ENCODE data around the gene PHKA2. TPM values are rescaled to one million over a fixed set of nuclear protein-coding genes. Genes with fewer than 3 reads are reported as not detected.

The PHKA2 gene
- total RNA-seq, 1 experiment from 2014 or later, result 34.4 TPM

- POLR2A ChIA-PET (ENCODE audit: unreplicated experiment), result no interaction called here
- Histone ChIP-seq H3F3A (ENCODE audit: insufficient read depth, low read depth) (no peaks in the 10 kb centered on the region), H3K4me3 (no peak overlapping the region), H3K9me3 (ENCODE audit: insufficient read depth, low read depth) (no peaks in the 10 kb centered on the region), H4K20me1 (ENCODE audit: insufficient read depth) (no peaks in the 10 kb centered on the region), H3K4me2 (no peak overlapping the region), H3K27ac (no peak overlapping the region), H3K79me2 (ENCODE audit: low read depth) (no peaks in the 10 kb centered on the region), H3K36me3 (ENCODE audit: low read depth) (no peaks in the 10 kb centered on the region), H3K4me1 (replicated peaks; ENCODE audit: insufficient read depth) (no peaks in the 10 kb centered on the region), H3K27me3 (ENCODE audit: insufficient read depth, low read depth) (no peaks in the 10 kb centered on the region), H2AFZ (no peak overlapping the region), H3K9me2 (ENCODE audit: insufficient read depth) (no peaks in the 10 kb centered on the region)
- DNase-seq, result no peak
- CTCF ChIA-PET, result no interaction called here
- intact Hi-C loops (cut with micrococcal nuclease; ENCODE audit: unreplicated experiment), result loop anchor here (5.0 kb wide), 1 partner anchor 485 kb away; no protein-coding TSS in a partner anchor
- BruUV-seq (replicated peaks), result no TSS peak
- TF ChIP-seq, protein P1, sequence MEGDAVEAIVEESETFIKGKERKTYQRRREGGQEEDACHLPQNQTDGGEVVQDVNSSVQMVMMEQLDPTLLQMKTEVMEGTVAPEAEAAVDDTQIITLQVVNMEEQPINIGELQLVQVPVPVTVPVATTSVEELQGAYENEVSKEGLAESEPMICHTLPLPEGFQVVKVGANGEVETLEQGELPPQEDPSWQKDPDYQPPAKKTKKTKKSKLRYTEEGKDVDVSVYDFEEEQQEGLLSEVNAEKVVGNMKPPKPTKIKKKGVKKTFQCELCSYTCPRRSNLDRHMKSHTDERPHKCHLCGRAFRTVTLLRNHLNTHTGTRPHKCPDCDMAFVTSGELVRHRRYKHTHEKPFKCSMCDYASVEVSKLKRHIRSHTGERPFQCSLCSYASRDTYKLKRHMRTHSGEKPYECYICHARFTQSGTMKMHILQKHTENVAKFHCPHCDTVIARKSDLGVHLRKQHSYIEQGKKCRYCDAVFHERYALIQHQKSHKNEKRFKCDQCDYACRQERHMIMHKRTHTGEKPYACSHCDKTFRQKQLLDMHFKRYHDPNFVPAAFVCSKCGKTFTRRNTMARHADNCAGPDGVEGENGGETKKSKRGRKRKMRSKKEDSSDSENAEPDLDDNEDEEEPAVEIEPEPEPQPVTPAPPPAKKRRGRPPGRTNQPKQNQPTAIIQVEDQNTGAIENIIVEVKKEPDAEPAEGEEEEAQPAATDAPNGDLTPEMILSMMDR (conservative IDR thresholded peaks at IDR 0.05), result no peak
- TF ChIP-seq EZH2 (IDR thresholded peaks at IDR 0.05; ENCODE audit: low read depth), result no peak
Measured at GRCh38 chrX:18896680-18897544, 87.0 kb downstream of the PHKA2 start.

- Histone ChIP-seq H2AFZ (no peak overlapping the region), H3K9me2 (ENCODE audit: insufficient read depth) (no peaks in the 10 kb centered on the region), H4K20me1 (ENCODE audit: insufficient read depth) (no peaks in the 10 kb centered on the region), H3K36me3 (ENCODE audit: low read depth) (no peaks in the 10 kb centered on the region), H3K4me3 (no peak overlapping the region), H3K79me2 (ENCODE audit: low read depth) (no peaks in the 10 kb centered on the region), H3K4me1 (replicated peaks; ENCODE audit: insufficient read depth) (no peaks in the 10 kb centered on the region), H3K9me3 (ENCODE audit: insufficient read depth, low read depth) (no peaks in the 10 kb centered on the region), H3K27ac (no peak overlapping the region), H3F3A (ENCODE audit: insufficient read depth, low read depth) (no peaks in the 10 kb centered on the region), H3K4me2 (no peak overlapping the region), H3K27me3 (ENCODE audit: insufficient read depth, low read depth) (no peaks in the 10 kb centered on the region)
- no peak for DNase-seq
- intact Hi-C loops (cut with micrococcal nuclease; ENCODE audit: unreplicated experiment), result loop anchor here (5.0 kb wide), 1 partner anchor 483 kb away; no protein-coding TSS in a partner anchor
- no peak for TF ChIP-seq EZH2 (IDR thresholded peaks at IDR 0.05; ENCODE audit: low read depth)
- TF ChIP-seq, protein P1 (conservative IDR thresholded peaks at IDR 0.05), result no peak
- ChIA-PET CTCF (no interaction called here), POLR2A (ENCODE audit: unreplicated experiment) (no interaction called here)
- BruUV-seq (replicated peaks), result no TSS peak
Measured at GRCh38 chrX:18895189-18895951, 88.5 kb downstream of the PHKA2 start.

- Histone ChIP-seq H3K79me2 (ENCODE audit: low read depth) (no peaks in the 10 kb centered on the region), H3K4me1 (replicated peaks; ENCODE audit: insufficient read depth) (no peaks in the 10 kb centered on the region), H2AFZ (no peak overlapping the region), H3K36me3 (ENCODE audit: low read depth) (no peaks in the 10 kb centered on the region), H3K4me3 (no peak overlapping the region), H3K9me3 (ENCODE audit: insufficient read depth, low read depth) (no peaks in the 10 kb centered on the region), H3K4me2 (no peak overlapping the region), H3K27me3 (ENCODE audit: insufficient read depth, low read depth) (no peaks in the 10 kb centered on the region), H3F3A (ENCODE audit: insufficient read depth, low read depth) (no peaks in the 10 kb centered on the region), H3K9me2 (ENCODE audit: insufficient read depth) (no peaks in the 10 kb centered on the region), H3K27ac (no peak overlapping the region), H4K20me1 (ENCODE audit: insufficient read depth) (no peaks in the 10 kb centered on the region)
- CTCF ChIA-PET, result no interaction called here
- BruUV-seq (replicated peaks), result no TSS peak
- intact Hi-C loops (cut with micrococcal nuclease; ENCODE audit: unreplicated experiment), result no loop called here
- no peak for DNase-seq
- TF ChIP-seq EZH2 (IDR thresholded peaks at IDR 0.05; ENCODE audit: low read depth), result no peak
- POLR2A ChIA-PET (ENCODE audit: unreplicated experiment), result no interaction called here
Measured at GRCh38 chrX:18894156-18894555, 89.8 kb downstream of the PHKA2 start.

Data from PC-9 (cell line).